Measurements from ENCODE around the gene RNF168.
"Not testable (repeated sequence)": the region's sequence is repeated elsewhere in the genome, so short reads cannot be mapped to it uniquely, and the experiment has no call there.

RNF168 gene

GRCh38 chr3:196463804-196464203 is 39.8 kb downstream of the RNF168 start:
- DNase-seq (ENCODE audit: low spot score): peak; percentile 40

- DNase-seq (ENCODE audit: low spot score): peak; percentile 47
Measured at GRCh38 chr3:196463478-196463756, 40.2 kb downstream of the RNF168 start.

- peak; percentile 71 for DNase-seq (ENCODE audit: low spot score)
Measured at GRCh38 chr3:196462680-196463477, 40.7 kb downstream of the RNF168 start.

GRCh38 chr3:196458063-196458462 is 45.5 kb downstream of the RNF168 start:
- DNase-seq (ENCODE audit: low spot score): no peak

GRCh38 chr3:196457470-196457869 is 46.1 kb downstream of the RNF168 start:
- DNase-seq (ENCODE audit: low spot score): peak; percentile 57

GRCh38 chr3:196454935-196455334 is 48.6 kb downstream of the RNF168 start:
- DNase-seq (ENCODE audit: low spot score): no peak

GRCh38 chr3:196445391-196445790 is 58.2 kb downstream of the RNF168 start:
- peak; percentile 45 for DNase-seq (ENCODE audit: low spot score)

GRCh38 chr3:196444500-196444894 is 59.1 kb downstream of the RNF168 start:
- DNase-seq (ENCODE audit: low spot score): no peak

GRCh38 chr3:196440696-196441095 is 62.9 kb downstream of the RNF168 start:
- no peak for DNase-seq (ENCODE audit: low spot score)

- peak; percentile 46 for DNase-seq (ENCODE audit: low spot score)
Measured at GRCh38 chr3:196440041-196440537, 63.5 kb downstream of the RNF168 start.

GRCh38 chr3:196432137-196432879 is 71.3 kb downstream of the RNF168 start, which contains the start of gene UBXN7:
Gene UBXN7 (minus strand): TSS chr3:196432427. CDS start chr3:196432399, 28 bp downstream.
- DNase-seq (ENCODE audit: low spot score): peak; percentile 94

- peak; percentile 86 for DNase-seq (ENCODE audit: low spot score)
Measured at GRCh38 chr3:196431181-196432136, 72.1 kb downstream of the RNF168 start.

GRCh38 chr3:196428041-196428440 is 75.5 kb downstream of the RNF168 start:
- DNase-seq (ENCODE audit: low spot score): no peak

- not testable (repeated sequence) for DNase-seq (ENCODE audit: low spot score)
Measured at GRCh38 chr3:196424421-196424820, 79.1 kb downstream of the RNF168 start.

- DNase-seq (ENCODE audit: low spot score): peak; percentile 52
Measured at GRCh38 chr3:196423044-196423781, 80.4 kb downstream of the RNF168 start.

- DNase-seq (ENCODE audit: low spot score): not testable (repeated sequence)
Measured at GRCh38 chr3:196421668-196422067, 81.9 kb downstream of the RNF168 start.

- DNase-seq (ENCODE audit: low spot score): no peak
Measured at GRCh38 chr3:196419386-196419785, 84.2 kb downstream of the RNF168 start.
